A673 (cell line): ENCODE results near the gene STK10. TPM values are rescaled to one million over a fixed set of nuclear protein-coding genes. Genes with fewer than 3 reads are reported as not detected.

Experiments used
- BruUV-seq: library from RNA; stranded (reverse); fragments of 400-500 nt; replicated peaks from 2 replicates; lab custom pipeline; 2021; lab: Mats Ljungman, UMichigan
- CTCF ChIA-PET: fragments of 300-600 bp; sonication (Branson Sonifier 250); formaldehyde crosslinking; loops from one replicate; lab custom pipeline; 2022; ENCODE audit warnings: antibody characterized with exemption; lab: Charles Lee
- POLR2A ChIA-PET: fragments of 300-600 bp; sonication (Branson Sonifier 250); formaldehyde crosslinking; loops from one replicate; lab custom pipeline; 2022; ENCODE audit warnings: antibody characterized with exemption; ENCODE audit not compliant: low non-redundant PET; lab: Charles Lee
- DNase-seq: peaks from one replicate; pipeline ENCODE4 v3.0.0-alpha.2; 2015; ENCODE audit warnings: low spot score
- H3K27ac ChIP-seq: fragments of 200-600 bp; sonication (generic); 2 replicates; pipeline ENCODE4 v1.5.1; 2016; ENCODE audit warnings: mixed run types, low read depth, mild to moderate bottlenecking, mixed read lengths, antibody characterized with exemption, low read length; ENCODE audit not compliant: poor library complexity, severe bottlenecking
- H3K27me3 ChIP-seq: fragments of 200-600 bp; sonication (generic); replicated peaks from 2 replicates; pipeline ENCODE4 v1.6.1; 2017; ENCODE audit warnings: mixed run types, low read depth, mild to moderate bottlenecking, mixed read lengths, antibody characterized with exemption, low read length; ENCODE audit not compliant: insufficient read depth, poor library complexity
- H3K36me3 ChIP-seq: fragments of 200-600 bp; sonication (generic); 2 replicates; pipeline ENCODE4 v1.6.1; 2016; ENCODE audit warnings: mixed run types, mild to moderate bottlenecking, mixed read lengths, antibody characterized with exemption, low read length; ENCODE audit not compliant: insufficient read depth, poor library complexity, severe bottlenecking
- H3K4me1 ChIP-seq: fragments of 200-600 bp; sonication (generic); 2 replicates; pipeline ENCODE4 v1.6.1; 2017; ENCODE audit warnings: mixed run types, mild to moderate bottlenecking, mixed read lengths, antibody characterized with exemption, low read length; ENCODE audit not compliant: insufficient read depth, poor library complexity, severe bottlenecking
- H3K4me3 ChIP-seq: fragments of 200-600 bp; sonication (generic); 2 replicates; pipeline ENCODE4 v1.5.1; 2016; ENCODE audit warnings: low read depth, mixed run types, mild to moderate bottlenecking, mixed read lengths, low read length; ENCODE audit not compliant: poor library complexity, severe bottlenecking
- H3K9me3 ChIP-seq: fragments of 200-600 bp; sonication (generic); 2 replicates; pipeline ENCODE4 v1.6.1; 2016; ENCODE audit warnings: mixed run types, low read depth, mild to moderate bottlenecking, mixed read lengths, antibody characterized with exemption, low read length; ENCODE audit not compliant: poor library complexity, severe bottlenecking
- CTCF ChIP-seq: fragments of 300-800, 200-600 bp; sonication (generic); conservative IDR thresholded peaks from 2 replicates; pipeline ENCODE4 v1.5.1; 2017; ENCODE audit warnings: low read depth, mild to moderate bottlenecking, antibody characterized with exemption, low read length, moderate library complexity, mixed read lengths
- EZH2 ChIP-seq: fragments of 200-600 bp; sonication (generic); IDR thresholded peaks from 2 replicates; pipeline ENCODE4 v1.6.1; 2017; ENCODE audit warnings: borderline replicate concordance, low read depth, mild to moderate bottlenecking, mixed read lengths, antibody characterized with exemption, low read length; ENCODE audit not compliant: poor library complexity, severe bottlenecking
- intact Hi-C: fragments of 100-400 bp; cut with micrococcal nuclease; formaldehyde crosslinking; loops from one replicate; pipeline ENCODE4 v1.10.0; 2022; ENCODE audit not compliant: unreplicated experiment
- total RNA-seq: library from RNA; stranded (reverse); gene quantifications from 2 replicates; pipeline ENCODE4 v1.2.3, GENCODE V29; 2021

STK10 gene
- total RNA-seq, 1 experiment from 2014 or later = 3.8 TPM

GRCh38 chr5:172145870-172146747 lies 41.9 kb downstream of the STK10 start:
- POLR2A ChIA-PET = no interaction called here
- Histone ChIP-seq H3K27ac (no peak overlapping the region), H3K9me3 (no peaks in the 10 kb centered on the region), H3K4me1 (no peaks in the 10 kb centered on the region), H3K27me3 (no peaks in the 10 kb centered on the region), H3K36me3 (no peaks in the 10 kb centered on the region), H3K4me3 (no peak overlapping the region)
- intact Hi-C loops = no loop called here
- no peak for DNase-seq
- CTCF ChIA-PET = no interaction called here
- TF ChIP-seq EZH2 (no peak), CTCF (no peak)
- no TSS peak for BruUV-seq

- Histone ChIP-seq H3K36me3 (no peaks in the 10 kb centered on the region), H3K4me1 (no peaks in the 10 kb centered on the region), H3K27ac (no peak overlapping the region), H3K9me3 (no peaks in the 10 kb centered on the region), H3K4me3 (no peak overlapping the region), H3K27me3 (no peaks in the 10 kb centered on the region)
- CTCF ChIA-PET = no interaction called here
- TF ChIP-seq EZH2 (no peak), CTCF (no peak)
- no peak for DNase-seq
- no TSS peak for BruUV-seq
- intact Hi-C loops = no loop called here
- POLR2A ChIA-PET = no interaction called here
These were observed 42.8 kb downstream of the STK10 start for GRCh38 chr5:172144931-172145869.

GRCh38 chr5:172144291-172144815 lies 43.7 kb downstream of the STK10 start:
- ChIA-PET CTCF (no interaction called here), POLR2A (no interaction called here)
- no TSS peak for BruUV-seq
- no peaks in the 10 kb centered on the region for H3K36me3 ChIP-seq
- H3K9me3 ChIP-seq = no peaks in the 10 kb centered on the region
- DNase-seq = peak; percentile 11
- no peak overlapping the region for H3K4me3 ChIP-seq
- no peak overlapping the region for H3K27ac ChIP-seq
- no peaks in the 10 kb centered on the region for H3K4me1 ChIP-seq
- TF ChIP-seq EZH2 = no peak
- TF ChIP-seq CTCF = no peak
- intact Hi-C loops = no loop called here
- H3K27me3 ChIP-seq = no peaks in the 10 kb centered on the region
